GM21529 (cell line): ENCODE data around the gene RUFY4.

Source experiments
- ATAC-seq: cut with Tn5 transposase; IDR thresholded peaks from one replicate; pipeline ENCODE4 v1.9.1; 2021; ENCODE audit not compliant: unreplicated experiment

The RUFY4 gene

DNA sequence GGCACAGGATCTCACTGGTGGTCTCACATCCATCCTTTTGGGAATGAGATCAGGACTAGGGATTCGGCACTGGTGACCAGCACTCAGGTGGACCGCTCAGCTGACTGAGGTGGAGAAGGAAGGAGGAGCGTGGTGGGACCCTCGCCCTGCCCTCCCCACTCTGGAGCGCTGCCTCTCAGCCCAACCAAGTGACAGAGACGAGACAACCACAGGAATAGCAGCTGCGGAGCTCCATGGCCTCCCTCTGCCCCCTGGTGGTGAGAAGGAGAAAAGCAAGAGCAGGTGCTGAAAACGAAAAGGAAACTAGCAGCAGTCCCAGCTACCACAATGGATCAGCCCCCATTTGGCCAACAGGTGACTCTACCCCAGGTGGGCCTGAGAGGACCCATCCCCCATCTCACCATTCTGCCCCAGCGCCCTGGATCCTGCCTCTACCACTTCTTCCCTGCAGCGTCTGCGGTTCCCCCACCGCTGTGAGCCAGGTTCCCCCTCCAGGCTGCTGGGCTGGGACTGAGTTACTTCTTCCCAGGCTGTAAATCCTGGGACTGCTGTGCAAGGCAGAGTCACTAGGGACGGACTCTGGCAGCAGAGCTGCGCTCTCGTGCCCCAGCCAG lies at the start of gene RUFY4:
TSS of gene RUFY4 (plus strand) at position 533 of the 614 bp plus-strand sequence. CDS start 1,353 bp downstream, outside the sequence.
- ATAC-seq, result peak; percentile 94

DNA sequence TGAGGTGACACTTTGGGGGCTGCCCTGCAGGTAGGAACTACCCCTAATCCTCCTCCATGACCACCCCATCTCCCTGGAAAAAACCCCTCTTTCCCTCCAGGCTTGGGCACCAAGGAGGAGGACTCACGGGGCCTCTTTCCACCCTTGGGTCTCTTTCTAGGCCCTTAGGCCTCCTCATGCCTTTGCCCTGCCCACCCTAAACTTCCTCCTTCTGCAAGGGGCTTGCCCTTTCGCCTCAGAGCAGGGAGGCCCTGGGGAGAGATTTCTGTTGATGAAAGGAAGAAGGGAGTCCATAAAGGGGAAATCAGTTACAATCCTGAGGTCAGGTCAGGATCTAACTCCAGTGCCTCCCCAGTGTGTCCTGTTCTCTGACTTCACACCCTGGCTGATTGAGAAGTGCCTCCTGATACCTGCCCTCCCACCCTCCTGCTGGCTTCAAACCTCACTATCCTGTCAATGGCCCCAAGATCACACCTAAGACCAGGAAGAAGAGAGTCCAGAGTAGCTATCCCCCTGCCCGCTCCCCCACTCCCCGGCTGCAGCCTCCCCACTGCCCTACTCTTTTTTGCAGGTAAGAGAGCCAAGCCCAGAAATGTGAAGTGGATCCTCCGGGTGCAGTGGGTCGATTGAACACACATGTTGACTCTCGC lies 49.5 kb upstream of the RUFY4 start:
- no peak for ATAC-seq

- no peak for ATAC-seq
These were observed 48.8 kb upstream of the RUFY4 start for GRCh38 chr2:218020281-218020680.

- ATAC-seq, result no peak
These were observed 48.0 kb upstream of the RUFY4 start for GRCh38 chr2:218020966-218021535.

DNA sequence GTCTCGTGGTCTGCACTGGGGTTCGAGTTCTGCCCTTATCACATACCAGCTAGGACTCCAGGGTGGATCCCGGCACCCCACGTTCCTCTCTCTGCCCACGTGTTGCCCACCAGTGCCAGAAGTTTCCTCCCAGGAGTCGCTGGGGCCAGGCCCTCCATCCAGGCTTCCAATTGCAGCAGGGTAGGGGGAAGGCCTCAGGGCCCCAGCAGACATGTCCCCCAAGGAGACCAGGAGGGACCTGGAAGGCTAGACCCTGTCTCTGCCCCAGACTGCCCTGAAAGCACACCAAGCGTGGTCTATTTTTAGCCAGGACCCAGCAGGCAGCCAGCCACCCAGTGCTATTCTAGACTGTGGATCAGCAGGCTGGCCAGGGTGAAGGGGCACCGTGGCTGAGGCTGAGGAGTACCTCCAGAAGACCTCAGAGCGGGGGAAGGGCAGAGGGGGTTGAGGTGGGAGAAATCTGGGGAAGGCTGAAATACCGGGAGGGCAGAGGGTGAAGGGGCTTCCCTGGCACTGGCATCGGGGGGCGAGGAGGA lies 47.4 kb upstream of the RUFY4 start:
- ATAC-seq, result no peak

DNA sequence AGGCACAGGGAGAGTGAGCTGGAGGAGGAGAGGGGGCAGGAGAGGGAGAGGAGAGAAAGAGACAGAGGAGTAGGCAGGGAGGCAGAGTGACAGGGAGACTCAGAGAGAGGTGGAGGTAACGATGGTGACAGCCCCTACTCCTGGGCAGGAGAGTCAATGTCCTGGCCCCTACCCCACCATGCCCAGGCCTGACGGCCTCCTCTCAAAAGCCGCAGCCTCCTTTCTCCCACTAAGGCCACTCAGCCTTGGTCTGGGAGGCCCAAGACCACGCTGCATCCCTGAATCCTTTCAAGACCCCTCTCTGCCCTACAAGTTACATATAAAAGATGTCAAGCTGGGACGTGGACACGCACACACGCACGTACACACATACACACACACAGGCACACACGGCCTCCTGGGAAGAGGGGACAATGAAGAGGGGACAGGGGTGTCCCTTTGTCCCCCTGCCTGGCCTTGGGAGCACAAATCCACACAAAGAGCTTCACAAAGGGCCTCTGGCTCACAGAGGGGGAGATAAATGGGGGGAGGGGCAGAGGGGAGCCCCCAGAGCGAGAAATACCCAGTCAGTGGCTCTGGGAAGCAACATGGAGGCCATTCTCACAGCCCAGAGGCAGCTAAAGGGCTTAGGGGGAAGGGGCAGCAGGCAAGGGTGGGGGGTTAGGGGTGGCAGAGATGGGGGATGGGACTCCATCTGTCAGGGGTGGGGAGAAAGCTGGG lies 46.8 kb upstream of the RUFY4 start:
- ATAC-seq, result no peak

DNA sequence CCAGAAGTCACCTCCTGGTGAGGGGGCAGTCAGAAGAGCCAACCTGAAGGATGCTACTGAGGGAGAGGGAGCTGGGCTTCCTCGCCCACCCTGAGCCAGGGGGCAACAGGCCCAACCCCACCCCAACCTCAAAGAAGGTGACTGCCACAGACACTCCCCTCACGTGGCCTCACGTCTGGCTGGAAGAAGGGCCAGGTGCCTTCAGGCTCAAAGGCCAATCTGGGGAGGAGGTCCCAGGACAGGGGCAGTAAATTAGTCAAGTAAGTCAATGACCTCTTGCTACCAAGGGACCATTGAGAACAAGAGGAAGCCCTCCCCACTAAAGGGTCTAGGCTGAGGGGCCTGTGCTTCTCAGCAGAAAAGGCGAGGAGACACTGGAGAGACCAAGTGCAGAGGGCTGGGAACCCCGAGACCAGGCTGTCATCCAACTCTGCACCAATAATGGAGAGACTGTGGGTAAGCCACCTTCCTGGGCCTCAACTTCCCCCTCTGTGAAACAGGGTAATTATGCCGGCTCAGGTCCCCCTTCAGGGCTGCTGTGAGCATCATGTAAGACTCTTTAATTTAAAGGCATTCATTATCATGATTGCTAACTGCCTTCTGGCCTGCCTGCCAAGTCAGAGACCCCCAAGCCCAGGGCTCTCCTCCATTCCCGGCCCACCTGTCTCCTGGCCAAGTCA lies 46.1 kb upstream of the RUFY4 start:
- no peak for ATAC-seq

DNA sequence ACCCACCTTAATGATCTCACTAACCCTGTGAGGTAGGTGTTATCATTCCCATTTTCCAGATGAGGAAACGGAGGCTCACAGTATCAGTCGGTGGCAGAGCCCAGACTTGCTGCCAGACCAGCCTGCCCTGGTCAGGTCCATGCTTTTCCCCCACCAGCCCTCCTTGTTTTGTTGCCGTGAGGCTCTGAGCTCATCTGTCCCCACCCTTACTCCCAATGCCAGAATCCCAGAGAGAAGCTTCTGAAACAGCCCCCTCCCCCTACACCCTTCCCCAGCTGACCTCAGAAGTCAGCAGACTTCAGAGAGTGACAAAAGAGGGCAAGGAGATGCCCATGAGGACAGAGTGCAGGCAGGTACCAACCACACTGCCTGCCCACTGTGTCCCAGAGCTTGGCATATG lies 45.4 kb upstream of the RUFY4 start:
- no peak for ATAC-seq

GRCh38 chr2:218024336-218024735 lies 44.7 kb upstream of the RUFY4 start:
- ATAC-seq, result no peak

DNA sequence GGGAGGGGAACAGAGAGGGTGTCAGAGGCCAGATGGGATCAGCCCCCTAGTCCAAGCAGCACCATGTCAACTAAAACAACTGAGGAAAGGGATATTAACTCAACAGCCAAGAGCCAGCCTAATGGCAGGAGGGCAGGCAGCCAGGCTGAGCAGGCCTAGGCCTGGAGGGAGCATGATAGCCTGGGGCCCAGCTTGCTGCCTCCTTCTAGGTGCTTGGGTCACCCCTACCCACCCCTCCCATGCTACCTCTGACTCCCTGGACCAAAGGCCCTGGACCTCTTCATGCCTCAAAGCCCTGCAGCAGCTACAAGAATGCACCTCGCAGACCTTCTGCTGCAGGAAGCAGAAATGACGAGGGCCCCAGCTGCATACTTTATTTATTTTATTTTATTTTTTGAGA lies 44.2 kb upstream of the RUFY4 start:
- no peak for ATAC-seq

DNA sequence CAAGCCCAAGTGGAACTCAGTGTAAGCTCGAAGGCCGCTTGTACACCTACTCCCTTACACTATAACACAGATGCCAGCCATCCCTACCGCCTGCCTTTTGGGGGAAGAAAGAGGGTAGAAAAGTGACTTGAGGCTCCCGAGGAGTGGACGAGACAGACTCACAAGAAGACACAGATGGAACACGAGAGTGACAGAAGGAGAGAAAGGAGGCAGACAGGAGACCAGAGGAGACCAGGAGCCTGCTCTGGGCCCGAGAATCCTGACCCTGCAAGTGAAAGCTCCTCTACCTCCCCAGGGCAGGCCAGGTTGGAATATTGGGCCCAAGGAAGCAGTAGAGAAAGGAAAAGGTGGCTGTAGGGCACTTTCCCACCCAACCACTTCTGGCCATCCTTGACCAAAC lies 42.8 kb upstream of the RUFY4 start:
- no peak for ATAC-seq

- ATAC-seq, result no peak
These were observed 42.2 kb upstream of the RUFY4 start for GRCh38 chr2:218026676-218027425.

GRCh38 chr2:218027426-218028188 lies 41.4 kb upstream of the RUFY4 start:
- no peak for ATAC-seq

DNA sequence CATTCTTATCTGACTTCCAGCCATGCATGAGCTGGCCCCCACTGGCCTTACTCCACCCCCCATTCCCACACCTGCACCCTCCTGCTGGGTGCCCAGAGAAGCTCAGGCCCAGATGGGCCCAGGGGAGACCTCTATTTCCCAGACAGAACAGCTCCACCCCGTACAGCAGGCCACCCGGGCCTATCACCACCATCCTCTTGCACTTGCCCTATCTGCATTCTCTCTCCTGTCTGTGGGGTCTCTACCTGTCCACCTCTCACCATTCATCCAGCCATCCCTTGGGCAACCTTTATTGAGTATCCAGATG lies 40.9 kb upstream of the RUFY4 start:
- ATAC-seq, result no peak

GRCh38 chr2:218028562-218029348 lies 40.3 kb upstream of the RUFY4 start:
- no peak for ATAC-seq

GRCh38 chr2:218029366-218030360 lies 39.4 kb upstream of the RUFY4 start:
- no peak for ATAC-seq

DNA sequence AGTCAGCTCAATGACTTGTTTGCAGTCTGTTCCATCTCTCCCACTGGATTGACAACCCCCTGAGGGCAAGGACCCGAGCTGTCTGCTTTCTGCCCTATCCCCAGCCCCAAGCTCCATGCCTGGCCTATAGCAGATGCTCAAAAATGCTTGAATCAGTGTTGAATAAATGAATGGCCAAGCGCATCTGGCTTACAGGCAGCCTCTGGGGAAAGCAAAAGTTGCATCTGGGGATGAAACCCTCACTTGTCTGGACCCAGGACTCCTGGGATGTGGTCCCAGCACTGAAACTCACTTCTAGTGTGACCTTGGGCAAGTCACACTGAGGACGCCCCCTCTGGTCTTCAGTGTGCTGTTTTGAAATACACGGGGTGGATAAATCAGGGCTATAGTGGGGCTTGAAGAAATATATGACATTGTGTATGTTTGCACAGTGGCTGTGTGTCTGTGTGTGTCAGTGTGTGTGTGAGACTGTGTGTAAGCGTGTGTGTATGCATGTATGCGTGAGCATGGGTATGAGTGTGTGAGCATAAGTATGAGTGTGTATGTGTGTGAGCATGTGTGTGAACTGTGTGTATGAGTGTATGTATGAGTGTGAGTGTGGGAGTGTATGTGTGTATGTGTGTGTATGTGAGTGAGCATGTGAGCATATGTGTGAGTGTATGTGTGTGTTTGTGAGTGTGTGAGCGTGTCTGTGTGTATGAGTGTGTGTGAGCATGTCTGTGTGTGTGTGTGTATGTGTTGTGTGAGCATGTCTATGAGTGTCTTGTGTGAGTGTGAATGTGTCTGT lies 38.5 kb upstream of the RUFY4 start:
- no peak for ATAC-seq
